MM.1S (cell line): ENCODE data around the gene CDK2.

Experiments
- EZH2 ChIP-seq: fragments of 300-600 bp; sonication (generic); optimal IDR thresholded peaks from 2 replicates; pipeline ENCODE3; 2017; ENCODE audit warnings: low read depth, mild to moderate bottlenecking, antibody characterized with exemption, low read length, mixed read lengths
- TF ChIP-seq, protein P1 (sequence below): fragments of 300-600 bp; sonication (generic); IDR thresholded peaks from 2 replicates; pipeline ENCODE4 v1.5.1; 2016; ENCODE audit warnings: antibody characterized with exemption, low read length, mixed read lengths

DNA sequence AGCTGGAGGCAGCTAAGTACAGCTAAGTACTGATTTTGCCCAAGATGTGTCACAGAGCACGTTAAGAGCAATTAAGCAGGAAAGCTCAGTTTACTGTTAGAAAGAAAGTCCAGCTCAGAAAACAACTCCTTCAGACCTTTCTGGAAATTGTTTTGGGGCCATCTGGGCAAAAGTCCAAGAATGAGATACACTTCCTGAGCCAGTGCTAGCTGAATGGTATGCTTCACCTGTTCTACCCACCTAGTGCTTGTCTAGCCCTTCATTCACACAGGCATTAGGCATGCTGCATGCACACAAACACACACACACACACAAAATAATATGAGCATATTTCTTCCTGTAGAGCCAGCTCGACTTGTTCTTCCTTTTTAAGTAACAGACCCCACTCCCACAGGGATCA is 47.6 kb downstream of the CDK2 start:
- no peak for TF ChIP-seq EZH2
- TF ChIP-seq, protein P1, sequence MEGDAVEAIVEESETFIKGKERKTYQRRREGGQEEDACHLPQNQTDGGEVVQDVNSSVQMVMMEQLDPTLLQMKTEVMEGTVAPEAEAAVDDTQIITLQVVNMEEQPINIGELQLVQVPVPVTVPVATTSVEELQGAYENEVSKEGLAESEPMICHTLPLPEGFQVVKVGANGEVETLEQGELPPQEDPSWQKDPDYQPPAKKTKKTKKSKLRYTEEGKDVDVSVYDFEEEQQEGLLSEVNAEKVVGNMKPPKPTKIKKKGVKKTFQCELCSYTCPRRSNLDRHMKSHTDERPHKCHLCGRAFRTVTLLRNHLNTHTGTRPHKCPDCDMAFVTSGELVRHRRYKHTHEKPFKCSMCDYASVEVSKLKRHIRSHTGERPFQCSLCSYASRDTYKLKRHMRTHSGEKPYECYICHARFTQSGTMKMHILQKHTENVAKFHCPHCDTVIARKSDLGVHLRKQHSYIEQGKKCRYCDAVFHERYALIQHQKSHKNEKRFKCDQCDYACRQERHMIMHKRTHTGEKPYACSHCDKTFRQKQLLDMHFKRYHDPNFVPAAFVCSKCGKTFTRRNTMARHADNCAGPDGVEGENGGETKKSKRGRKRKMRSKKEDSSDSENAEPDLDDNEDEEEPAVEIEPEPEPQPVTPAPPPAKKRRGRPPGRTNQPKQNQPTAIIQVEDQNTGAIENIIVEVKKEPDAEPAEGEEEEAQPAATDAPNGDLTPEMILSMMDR, result no peak
